NK-92 (cell line): Measurements from ENCODE around the gene HSPH1.

Experiments
- DNase-seq: peaks from one replicate; lab custom pipeline; 2025; ENCODE audit not compliant: unreplicated experiment; lab: John Stamatoyannopoulos, UW

Gene HSPH1

GRCh38 chr13:31161557-31162150, at the start of gene HSPH1:
TSS of gene HSPH1 (minus strand) at chr13:31161904. CDS start at chr13:31161582, 322 bp downstream.
- DNase-seq: peak; percentile 93

- no peak for DNase-seq
Observed at GRCh38 chr13:31209841-31210210, 48.1 kb upstream of the HSPH1 start.

- DNase-seq: no peak
Observed at GRCh38 chr13:31209172-31209840, 47.6 kb upstream of the HSPH1 start.

GRCh38 chr13:31208559-31209122, 46.9 kb upstream of the HSPH1 start:
- no peak for DNase-seq

GRCh38 chr13:31207661-31208552, 46.2 kb upstream of the HSPH1 start:
- DNase-seq: no peak

- no peak for DNase-seq
Observed at GRCh38 chr13:31204592-31204991, 42.9 kb upstream of the HSPH1 start.

GRCh38 chr13:31201341-31202031, 39.8 kb upstream of the HSPH1 start:
- no peak for DNase-seq

- no peak for DNase-seq
Observed at GRCh38 chr13:31200637-31200971, 38.9 kb upstream of the HSPH1 start.

GRCh38 chr13:31199849-31200636, 38.3 kb upstream of the HSPH1 start, which contains the start of gene B3GLCT:
TSS of gene B3GLCT (plus strand) at chr13:31199975. CDS start at chr13:31200085, 110 bp downstream.
- DNase-seq: no peak

GRCh38 chr13:31199527-31199848, 37.8 kb upstream of the HSPH1 start:
- no peak for DNase-seq

- no peak for DNase-seq
Observed at GRCh38 chr13:31198519-31198918, 36.8 kb upstream of the HSPH1 start.

GRCh38 chr13:31196992-31197391, 35.3 kb upstream of the HSPH1 start:
- DNase-seq: no peak

- DNase-seq: no peak
Observed at GRCh38 chr13:31195616-31196015, 33.9 kb upstream of the HSPH1 start.

- no peak for DNase-seq
Observed at GRCh38 chr13:31192306-31192705, 30.6 kb upstream of the HSPH1 start.

- no peak for DNase-seq
Observed at GRCh38 chr13:31191748-31192147, 30.0 kb upstream of the HSPH1 start.

- no peak for DNase-seq
Observed at GRCh38 chr13:31184981-31185645, 23.4 kb upstream of the HSPH1 start.

GRCh38 chr13:31184451-31184850, 22.7 kb upstream of the HSPH1 start:
- no peak for DNase-seq

- no peak for DNase-seq
Observed at GRCh38 chr13:31182987-31183386, 21.3 kb upstream of the HSPH1 start.

GRCh38 chr13:31179754-31180153, 18.1 kb upstream of the HSPH1 start:
- no peak for DNase-seq

GRCh38 chr13:31179241-31179640, 17.5 kb upstream of the HSPH1 start:
- no peak for DNase-seq
